Ammon's horn (tissue), 1 donor: Measurements from ENCODE around the gene SAT2.
A peak's percentile ranks its signal among the peaks of the same experiment; 100 is the strongest.

Source experiments
- DNase-seq: peaks from one replicate; pipeline ENCODE4 v3.0.0-alpha.2; 2016; ENCODE audit warnings: low spot score

The SAT2 gene

DNA sequence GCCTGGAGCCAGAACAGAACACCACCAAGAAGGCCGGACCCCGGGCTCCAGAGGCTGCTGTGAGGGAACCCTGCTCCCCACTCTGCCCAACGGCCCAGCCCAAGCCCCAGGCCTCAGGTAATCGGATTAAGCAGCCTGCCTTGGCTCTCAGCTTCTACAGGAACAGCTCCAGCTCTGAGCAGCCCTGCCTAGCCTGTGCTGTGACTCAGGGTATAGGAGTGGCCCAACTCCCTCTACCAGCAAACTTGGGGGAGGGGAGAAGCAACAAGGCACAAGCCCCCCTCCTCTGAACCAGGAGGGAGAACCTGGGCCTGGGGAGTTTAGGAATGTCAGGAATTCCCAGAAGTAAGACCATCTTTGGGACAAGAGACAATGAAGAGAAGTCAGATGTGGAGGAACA lies 36.9 kb downstream of the SAT2 start:
- DNase-seq: no peak

DNA sequence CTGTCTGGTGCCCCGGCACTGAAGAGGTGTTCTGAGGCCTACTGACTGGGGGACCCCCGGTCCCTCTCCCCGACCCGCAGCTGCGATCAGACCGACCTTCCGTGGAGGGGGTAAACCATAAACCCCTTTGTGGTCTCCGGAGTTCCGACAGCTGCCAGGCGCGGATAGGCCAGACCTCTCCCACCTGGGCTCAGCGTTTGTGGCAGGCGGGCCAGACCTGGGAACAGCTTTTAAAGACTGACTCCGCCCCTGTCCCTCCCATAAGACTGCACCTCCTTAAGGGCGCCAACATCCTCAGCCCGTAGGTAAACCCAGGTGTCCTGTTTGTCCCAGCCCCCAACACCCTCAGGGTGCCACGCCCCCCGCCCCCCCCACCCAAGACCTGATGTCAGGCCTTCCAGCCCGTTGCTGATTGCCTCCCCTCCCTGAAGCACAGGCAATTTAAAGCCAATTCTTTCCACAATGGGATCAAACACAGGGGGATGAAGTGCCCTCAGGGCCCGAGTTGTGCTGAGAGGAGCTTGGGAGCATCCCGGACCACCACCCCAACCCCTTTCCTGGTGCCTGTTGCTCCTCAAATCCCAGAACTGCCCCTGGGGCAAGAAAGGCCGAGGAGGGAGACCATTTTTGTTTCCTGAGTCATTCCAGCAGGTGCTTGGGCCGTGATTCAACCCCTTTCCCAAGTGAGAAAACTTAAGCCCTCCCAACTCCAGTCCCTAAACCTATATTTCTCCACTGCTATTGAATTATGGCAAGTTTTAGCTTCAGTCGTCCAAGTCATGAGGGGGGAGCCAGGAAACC lies 37.5 kb downstream of the SAT2 start, which contains the start of gene SOX15:
SOX15 (minus strand) TSS at position 204 of the 801 bp plus-strand sequence. CDS start 418 bp downstream, outside the sequence.
- DNase-seq: no peak

DNA sequence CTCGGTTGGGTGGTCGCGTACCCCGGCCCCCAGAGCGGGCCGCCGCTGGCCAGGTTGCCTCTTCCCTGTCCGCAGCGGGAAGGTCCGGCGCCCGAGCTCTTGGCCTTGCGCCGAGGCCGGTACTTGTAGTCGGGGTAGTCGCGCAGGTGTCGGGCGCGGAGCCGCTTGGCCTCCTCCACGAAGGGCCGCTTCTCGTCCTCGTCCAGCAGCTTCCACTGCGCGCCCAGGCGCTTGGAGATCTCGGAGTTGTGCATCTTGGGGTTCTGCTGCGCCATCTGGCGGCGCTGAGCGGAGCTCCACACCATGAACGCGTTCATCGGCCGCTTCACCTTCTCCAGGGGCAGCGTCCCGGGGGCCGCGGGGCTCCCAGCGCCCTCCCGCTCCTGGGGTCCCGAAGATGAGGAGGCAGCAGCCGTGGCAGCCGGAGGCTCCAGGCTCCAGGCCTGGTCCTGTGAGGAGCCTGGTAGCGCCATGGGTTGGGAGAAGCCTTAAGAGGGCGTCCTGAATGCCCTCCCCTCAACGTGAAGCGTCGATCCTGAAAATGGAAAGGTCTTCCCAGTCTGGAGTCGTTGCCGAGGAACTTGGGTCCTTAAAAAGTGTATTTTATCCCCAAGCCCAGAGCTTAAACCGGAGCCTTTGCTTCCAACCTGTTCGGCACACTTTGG lies 38.3 kb downstream of the SAT2 start:
- peak; percentile 92 for DNase-seq

DNA sequence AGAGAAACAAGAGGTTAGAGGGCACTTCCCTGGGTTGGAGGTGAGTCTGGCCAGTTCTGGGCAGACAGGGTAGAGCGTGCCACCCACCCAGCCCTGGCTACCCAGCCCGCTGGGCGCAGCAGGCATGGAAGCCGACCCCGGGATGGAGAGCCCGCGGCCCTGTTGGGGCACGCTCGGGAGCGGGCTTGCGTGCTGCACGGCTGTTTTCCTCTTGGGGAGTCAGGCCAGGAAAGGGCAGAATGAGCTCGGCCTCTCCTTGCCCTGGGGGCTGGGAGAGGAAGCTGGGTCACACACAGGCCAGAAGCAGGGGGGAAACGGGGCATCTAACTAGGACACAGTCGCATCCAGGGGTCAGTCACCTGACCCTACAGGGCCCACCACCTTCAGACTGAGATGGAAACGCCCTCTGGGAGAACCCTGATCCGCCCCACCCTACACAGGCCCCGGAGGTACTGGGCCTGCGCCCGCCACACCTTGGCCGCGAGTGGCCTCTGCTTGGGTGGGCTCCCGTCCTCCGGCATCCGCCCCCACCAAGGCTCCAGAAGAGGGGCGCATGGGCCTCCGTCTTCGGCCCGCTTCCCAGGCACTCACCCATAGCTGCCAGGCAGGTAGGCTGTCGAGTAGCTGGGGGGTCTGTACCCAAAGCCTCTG lies 38.9 kb downstream of the SAT2 start:
- no peak for DNase-seq

DNA sequence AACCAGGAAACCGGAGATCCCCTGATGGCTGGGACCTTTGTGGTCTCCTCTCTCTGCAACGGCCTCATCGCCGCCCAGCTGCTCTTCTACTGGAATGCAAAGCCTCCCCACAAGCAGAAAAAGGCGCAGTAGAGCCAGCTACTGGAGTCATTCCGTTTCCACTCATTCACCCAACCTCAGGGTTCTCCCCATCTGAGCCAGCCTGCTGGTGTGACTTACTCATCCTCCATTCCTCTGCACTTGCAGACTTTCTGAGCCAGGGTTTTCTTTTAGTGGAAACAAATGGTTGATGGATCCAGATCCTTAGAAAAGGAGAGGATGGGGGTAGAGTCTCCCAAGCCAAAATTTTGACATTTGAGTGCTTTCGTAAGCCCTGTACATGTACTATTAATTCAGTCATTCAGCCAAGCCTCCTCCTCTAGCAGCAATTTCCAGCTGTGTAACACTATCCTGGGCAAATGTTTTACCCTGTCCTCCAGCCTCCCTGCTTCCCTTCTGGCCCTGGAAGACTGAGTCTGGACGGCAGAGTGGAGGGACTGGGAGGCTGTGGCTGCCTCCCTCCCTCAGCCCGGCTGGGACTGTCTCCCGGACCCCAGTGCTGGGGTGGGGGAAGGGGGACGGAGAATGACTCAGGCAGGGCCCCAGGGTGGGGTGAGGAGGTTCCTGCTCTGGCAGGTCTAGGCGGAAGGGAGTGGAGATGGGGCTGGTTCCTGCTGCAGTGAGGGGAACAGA lies 40.0 kb downstream of the SAT2 start:
- DNase-seq: no peak

DNA sequence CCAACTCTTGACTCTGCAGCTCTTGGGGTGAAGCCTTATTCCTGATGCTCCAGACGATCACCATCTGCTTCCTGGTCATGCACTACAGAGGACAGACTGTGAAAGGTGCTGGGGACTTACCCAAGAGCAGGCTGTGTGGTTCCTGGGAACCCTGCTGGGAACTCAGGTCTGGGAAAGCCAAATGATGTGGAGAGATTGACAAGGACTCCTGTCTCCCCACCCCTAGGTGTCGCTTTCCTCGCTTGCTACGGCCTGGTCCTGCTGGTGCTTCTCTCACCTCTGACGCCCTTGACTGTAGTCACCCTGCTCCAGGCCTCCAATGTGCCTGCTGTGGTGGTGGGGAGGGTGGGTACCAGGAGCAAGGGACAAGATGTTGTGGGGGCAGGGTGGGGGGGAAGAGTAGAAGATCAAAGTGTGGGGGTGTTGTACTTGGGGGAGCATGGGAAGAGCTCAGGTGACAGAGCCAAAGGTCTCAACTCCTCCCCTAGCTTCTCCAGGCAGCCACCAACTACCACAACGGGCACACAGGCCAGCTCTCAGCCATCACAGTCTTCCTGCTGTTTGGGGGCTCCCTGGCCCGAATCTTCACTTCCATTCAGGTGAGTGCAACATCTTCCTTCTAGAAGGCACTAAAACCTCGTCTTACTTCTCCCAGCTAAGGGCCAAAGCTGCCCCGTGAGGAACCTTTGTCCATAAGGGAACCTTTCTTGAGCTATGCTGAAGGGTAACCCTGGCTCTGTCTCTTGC lies 40.8 kb downstream of the SAT2 start:
- no peak for DNase-seq

DNA sequence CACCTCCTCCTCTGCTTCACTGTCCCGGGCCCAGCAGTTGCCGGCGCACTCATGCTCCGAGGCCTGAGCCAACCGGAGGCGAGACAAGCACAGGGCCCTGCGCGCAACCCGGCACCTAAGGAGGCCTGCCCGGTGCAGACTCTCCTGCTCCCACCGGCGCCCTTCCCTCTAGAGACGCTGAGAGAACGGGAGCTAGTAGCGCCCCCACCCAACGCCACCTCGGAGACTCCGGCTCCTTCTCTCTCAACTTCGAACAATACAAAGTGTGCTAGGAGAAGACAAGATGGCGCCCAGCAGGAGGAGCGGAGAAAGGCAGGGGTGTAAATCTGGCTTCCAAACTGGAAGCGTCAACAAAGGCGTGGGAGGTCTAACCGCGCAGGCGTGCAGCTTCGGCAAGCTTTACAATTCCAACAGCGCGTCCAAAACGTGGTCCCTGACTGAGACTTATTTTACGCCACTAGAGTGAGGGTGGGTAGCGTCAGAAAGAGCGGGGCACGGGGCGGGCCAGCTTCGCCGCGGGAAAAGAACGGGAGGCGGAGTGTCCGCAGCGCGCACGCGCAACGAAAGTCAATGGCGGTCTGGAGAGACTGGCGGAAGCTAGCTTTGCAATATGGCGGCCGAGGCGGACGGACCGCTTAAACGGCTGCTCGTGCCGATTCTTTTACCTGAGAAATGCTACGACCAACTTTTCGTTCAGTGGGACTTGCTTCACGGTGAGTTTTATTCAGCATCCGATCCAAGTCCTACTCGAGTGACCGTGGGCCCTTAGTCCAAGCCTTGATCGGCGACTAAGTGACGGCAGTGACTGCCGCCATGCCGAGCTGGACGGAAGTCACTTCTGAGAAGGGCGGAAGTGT lies 44.1 kb downstream of the SAT2 start, which contains the start of gene MPDU1:
MPDU1 (plus strand) TSS at position 600 of the 857 bp plus-strand sequence; CDS start at position 611, 11 bp downstream.
- DNase-seq: peak; percentile 97

DNA sequence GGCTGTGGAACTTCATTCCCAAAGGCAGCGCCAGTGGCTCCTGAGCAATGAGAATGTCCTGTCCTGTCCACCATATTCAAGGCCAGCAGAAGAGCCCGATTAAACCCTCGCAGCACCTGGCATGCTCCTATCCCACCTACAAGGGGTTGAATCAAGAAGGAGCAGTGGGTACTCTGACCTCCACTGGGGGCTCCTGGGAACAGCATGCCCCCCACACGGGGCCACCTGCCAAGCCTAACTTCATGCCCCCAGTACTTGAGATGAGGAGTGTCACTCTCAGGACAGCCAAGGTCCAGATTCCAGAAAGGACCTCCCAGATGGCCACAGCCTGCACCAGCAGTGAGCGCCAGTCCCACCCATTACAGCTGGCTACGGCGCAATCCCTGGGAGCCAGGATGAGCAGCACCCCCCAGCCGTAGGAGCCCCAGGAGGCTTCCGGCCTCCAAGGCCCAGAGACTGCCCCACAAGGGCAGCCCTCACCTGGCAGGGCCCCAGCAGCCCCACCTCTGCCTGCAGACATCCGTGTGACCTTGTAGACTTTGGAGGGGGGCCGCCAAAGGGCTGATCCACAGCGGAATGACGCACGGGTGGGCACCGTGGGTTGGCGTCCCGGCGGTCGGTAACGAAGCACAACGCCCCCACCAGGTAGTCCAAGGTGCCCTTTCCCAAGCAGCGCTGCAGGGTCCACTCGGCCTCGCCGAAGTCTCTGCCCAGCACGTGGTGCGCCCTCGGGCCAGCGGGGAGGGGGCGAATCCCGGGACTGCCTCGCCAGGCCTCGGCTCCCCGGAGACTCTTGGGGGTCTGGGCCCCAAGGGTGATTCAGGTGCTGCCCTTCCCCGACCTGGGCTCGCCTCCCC lies 45.0 kb downstream of the SAT2 start:
- DNase-seq: no peak

DNA sequence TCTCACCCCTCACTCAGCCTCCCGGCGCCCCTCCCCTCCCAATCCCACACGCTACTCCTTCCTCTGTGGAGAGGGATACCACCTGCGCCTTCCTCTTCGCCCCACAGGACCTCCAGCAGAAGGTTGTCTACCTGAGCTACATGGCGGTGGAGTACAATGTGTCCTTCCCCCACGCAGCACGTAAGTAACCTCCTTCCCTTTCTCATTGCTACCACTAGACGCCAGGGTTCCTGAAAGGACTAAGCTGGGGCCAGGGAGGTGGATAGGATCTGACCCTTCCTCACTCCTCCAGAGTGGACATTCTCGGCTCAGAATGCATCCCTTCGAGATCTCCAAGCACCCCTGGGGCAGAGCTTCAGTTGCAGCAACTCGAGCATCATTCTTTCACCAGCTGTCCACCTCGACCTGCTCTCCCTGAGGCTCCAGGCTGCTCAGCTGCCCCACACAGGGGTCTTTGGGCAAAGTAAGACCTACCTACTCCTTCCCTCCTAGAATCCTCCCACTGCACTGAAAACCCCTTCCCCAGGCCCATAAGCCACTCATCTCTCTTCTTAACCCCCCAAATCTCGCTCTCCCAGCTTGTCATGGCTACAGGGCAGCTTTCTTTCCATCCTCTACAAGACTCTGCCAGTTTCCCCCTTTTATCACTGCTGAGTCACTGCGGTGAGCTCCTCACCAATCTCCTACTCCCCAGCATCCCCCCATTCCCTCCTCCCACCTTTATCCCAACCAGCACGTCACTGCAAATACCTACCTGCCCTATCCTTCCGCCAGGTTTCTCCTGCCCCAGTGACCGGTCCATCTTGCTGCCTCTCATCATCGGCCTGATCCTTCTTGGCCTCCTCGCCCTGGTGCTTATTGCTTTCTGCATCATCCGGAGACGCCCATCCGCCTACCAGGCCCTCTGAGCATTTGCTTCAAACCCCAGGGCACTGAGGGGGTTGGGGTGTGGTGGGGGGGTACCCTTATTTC lies 46.7 kb downstream of the SAT2 start:
- no peak for DNase-seq

DNA sequence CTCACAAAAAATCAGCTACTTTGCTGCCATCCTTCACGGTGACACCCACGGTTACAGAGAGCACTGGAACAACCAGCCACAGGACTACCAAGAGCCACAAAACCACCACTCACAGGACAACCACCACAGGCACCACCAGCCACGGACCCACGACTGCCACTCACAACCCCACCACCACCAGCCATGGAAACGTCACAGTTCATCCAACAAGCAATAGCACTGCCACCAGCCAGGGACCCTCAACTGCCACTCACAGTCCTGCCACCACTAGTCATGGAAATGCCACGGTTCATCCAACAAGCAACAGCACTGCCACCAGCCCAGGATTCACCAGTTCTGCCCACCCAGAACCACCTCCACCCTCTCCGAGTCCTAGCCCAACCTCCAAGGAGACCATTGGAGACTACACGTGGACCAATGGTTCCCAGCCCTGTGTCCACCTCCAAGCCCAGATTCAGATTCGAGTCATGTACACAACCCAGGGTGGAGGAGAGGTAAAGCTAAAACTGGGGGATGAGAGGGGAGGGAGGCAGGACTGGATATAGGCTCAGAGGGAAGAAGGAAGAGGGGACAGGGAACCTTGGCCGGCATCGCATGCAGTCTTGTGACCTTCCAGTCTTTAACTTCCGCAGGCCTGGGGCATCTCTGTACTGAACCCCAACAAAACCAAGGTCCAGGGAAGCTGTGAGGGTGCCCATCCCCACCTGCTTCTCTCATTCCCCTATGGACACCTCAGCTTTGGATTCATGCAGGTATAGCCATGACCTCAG lies 47.6 kb downstream of the SAT2 start:
- no peak for DNase-seq

DNA sequence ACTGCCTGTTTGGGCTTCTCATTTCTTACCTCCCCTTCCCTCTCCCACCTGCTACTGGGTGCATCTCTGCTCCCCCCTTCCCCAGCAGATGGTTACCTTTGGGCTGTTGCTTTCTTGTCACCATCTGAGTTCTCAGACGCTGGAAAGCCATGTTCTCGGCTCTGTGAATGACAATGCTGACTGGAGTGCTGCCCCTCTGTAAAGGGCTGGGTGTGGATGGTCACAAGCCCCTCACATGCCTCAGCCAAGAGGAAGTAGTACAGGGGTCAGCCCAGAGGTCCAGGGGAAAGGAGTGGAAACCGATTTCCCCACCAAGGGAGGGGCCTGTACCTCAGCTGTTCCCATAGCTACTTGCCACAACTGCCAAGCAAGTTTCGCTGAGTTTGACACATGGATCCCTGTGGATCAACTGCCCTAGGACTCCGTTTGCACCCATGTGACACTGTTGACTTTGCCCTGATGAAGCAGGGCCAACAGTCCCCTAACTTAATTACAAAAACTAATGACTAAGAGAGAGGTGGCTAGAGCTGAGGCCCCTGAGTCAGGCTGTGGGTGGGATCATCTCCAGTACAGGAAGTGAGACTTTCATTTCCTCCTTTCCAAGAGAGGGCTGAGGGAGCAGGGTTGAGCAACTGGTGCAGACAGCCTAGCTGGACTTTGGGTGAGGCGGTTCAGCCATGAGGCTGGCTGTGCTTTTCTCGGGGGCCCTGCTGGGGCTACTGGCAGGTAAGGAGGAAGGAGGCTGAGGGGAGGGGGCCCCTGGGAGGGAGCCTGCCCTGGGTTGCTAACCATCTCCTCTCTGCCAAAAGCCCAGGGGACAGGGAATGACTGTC lies 48.4 kb downstream of the SAT2 start, which contains the start of gene CD68:
CD68 (plus strand) TSS at position 638 of the 833 bp plus-strand sequence; CDS start at position 678, 40 bp downstream.
- peak; percentile 70 for DNase-seq

DNA sequence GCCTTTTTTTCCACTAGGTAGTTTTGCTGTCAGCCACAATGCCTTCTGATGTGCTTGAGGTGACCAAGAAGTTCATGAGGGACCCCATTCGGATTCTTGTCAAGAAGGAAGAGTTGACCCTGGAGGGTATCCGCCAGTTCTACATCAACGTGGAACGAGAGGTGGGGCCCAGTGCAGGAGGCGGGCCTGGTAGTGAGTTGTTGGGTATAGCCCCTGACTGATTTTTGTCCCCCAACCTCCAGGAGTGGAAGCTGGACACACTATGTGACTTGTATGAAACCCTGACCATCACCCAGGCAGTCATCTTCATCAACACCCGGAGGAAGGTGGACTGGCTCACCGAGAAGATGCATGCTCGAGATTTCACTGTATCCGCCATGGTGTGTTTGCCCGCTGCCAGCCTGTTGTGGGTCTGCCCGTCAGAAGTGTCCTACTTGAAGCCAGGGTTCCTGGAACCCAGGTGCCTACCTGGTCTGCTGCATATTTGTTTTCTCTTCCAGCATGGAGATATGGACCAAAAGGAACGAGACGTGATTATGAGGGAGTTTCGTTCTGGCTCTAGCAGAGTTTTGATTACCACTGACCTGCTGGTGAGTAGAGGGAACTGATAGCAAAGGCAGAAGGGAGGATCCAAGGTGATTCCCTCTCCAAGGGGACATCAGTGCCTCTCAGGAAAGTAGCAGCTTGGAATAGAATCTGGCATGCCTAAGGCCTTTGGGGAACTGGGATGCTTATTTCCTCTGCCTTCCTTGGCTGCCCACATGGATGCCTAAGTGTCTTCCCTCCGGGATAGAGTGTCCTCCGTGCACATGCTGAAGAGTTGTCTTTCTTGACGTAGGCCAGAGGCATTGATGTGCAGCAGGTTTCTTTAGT lies 50.1 kb downstream of the SAT2 start:
- no peak for DNase-seq

DNA sequence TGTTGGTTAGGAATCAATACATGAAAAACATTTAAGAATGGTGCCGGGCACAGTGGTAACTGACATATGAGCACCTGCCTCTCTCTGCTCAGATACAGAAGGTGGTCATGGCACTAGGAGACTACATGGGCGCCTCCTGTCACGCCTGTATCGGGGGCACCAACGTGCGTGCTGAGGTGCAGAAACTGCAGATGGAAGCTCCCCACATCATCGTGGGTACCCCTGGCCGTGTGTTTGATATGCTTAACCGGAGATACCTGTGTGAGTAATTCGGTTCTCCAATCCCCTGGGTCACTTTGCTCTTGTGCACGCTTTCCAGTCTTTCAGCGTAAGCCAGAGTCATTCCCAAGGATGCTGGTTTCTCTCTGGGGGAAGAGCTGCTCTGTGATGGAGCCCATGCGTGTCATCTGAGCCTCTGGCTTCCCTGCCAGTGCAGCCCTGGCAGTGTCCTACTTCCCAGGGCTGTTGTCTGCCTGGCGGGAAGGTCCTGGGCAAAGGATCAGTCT lies 51.1 kb downstream of the SAT2 start:
- DNase-seq: no peak
